DND-41 (cell line): Measurements from ENCODE around the gene SOCS1.

Experiments
- EZH2 ChIP-seq: IDR thresholded peaks from 3 replicates; pipeline ENCODE4 v1.6.1; 2012; ENCODE audit warnings: borderline replicate concordance, low read depth, mild to moderate bottlenecking, moderate library complexity, low read length, inconsistent platforms; ENCODE audit not compliant: severe bottlenecking
- TF ChIP-seq, protein P1 (sequence below): IDR thresholded peaks from 2 replicates; pipeline ENCODE4 v1.5.1; 2012; ENCODE audit warnings: borderline replicate concordance, low read length, moderate library complexity, mild to moderate bottlenecking; ENCODE audit not compliant: poor library complexity, severe bottlenecking; ENCODE audit errors: extremely low read depth

GRCh38 chr16:11264155-11264832 is 8.3 kb upstream of the SOCS1 start:
- TF ChIP-seq, protein P1, sequence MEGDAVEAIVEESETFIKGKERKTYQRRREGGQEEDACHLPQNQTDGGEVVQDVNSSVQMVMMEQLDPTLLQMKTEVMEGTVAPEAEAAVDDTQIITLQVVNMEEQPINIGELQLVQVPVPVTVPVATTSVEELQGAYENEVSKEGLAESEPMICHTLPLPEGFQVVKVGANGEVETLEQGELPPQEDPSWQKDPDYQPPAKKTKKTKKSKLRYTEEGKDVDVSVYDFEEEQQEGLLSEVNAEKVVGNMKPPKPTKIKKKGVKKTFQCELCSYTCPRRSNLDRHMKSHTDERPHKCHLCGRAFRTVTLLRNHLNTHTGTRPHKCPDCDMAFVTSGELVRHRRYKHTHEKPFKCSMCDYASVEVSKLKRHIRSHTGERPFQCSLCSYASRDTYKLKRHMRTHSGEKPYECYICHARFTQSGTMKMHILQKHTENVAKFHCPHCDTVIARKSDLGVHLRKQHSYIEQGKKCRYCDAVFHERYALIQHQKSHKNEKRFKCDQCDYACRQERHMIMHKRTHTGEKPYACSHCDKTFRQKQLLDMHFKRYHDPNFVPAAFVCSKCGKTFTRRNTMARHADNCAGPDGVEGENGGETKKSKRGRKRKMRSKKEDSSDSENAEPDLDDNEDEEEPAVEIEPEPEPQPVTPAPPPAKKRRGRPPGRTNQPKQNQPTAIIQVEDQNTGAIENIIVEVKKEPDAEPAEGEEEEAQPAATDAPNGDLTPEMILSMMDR: no peak
- no peak for TF ChIP-seq EZH2
